GM21528 (cell line): ENCODE data around the gene KLHL30.

Experiments
- ATAC-seq: cut with Tn5 transposase; IDR thresholded peaks from one replicate; pipeline ENCODE4 v1.9.1; 2021; ENCODE audit warnings: mild to moderate bottlenecking, moderate library complexity; ENCODE audit not compliant: unreplicated experiment, low FRiP score

KLHL30 gene, protein sequence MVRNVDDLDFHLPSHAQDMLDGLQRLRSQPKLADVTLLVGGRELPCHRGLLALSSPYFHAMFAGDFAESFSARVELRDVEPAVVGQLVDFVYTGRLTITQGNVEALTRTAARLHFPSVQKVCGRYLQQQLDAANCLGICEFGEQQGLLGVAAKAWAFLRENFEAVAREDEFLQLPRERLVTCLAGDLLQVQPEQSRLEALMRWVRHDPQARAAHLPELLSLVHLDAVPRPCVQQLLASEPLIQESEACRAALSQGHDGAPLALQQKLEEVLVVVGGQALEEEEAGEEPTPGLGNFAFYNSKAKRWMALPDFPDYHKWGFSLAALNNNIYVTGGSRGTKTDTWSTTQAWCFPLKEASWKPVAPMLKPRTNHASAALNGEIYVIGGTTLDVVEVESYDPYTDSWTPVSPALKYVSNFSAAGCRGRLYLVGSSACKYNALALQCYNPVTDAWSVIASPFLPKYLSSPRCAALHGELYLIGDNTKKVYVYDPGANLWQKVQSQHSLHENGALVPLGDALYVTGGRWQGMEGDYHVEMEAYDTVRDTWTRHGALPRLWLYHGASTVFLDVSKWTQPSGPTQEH

DNA sequence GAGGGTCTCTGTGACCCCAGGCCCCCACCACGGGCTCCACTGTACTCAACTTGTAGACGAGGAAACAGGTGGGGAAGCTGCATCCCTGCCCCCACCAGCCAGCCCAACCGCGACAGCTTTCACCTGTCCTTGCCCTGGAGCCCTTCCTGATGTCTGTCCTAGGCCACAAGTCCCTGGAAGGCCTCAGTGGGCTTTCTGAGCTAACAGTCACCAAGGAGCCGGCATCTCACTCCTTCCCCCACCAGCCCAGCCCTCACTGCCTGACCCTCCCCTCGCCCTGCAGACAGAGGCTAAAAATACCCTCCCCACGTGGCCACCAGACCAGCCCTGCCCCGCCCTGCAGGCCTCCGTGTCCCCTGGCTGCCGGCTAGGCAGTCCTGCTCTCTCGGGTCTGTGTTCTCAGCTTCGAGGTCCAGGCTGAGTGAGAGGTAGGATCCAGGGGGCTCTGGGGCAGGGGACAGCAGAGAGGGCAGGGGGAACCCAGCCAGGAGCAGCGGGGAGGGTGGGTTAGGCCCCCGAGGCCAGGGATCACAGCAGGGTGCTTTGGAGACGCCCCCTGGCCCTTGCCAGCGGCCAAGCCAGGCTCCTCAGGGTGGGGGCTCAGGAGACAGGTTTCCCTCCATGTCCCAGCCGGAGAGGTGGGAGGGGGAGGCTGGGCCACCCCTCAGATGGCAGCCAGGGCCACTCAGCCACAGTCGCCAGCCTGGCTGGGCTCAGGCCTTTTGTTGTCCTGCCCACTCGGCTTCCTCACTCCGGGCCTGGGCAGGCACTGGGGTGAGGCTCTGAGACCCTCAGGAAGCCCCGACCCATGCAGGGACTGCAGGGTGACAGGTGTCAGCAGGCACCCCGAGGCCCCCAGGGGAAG, at the start of gene KLHL30:
Gene KLHL30 (plus strand): TSS at position 338 of the 865 bp plus-strand sequence. CDS start 2,087 bp downstream, outside the sequence.
- ATAC-seq = no peak

DNA sequence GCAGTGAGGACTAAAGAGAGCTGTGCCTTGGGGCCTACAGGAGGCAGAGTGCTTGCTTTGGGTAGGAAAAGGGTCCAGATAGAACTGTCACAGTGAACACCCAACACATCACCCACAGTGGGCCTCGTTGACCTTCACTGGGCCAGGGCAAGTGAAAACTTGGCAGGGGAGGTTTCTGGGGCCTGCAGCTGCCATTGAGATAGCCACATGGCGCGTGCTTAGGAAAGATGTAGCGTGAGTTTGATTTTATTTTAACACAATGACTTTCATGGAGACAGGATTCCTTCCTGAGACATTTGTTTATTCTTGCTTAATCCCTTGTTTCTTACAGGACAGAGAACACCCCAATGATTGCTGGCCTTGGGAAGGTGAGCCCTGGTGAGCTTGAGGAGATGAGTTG, 47.6 kb upstream of the KLHL30 start:
- ATAC-seq = no peak

DNA sequence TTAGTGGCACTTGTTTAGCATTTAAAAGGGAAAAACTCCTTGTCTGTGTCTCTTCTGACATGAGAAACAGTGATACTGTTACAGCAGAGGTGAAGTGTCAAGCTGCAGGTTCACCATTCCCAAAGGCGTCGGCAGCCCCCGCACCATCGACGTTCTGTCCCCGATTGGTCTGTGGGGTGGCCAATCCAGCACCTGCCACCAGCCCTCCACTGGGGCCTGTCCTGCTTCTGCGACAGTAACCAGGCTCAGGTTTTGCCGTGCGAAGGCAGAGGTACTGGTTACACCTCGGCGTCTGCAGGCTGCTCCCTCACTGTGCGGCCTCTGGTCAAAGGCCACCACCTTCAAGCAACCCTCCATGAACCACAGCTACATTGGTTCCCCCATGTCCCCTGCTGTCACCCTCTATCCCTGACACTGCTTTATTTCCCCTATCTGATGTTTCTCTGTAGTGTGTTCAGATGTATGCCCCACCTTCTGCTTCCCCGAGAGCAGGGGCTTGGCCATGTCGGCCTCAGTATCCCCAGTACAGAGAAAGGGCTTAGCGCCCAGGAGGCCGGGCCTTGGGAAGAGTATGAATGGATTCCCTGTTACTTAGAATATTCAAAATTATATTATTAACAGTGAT, 46.9 kb upstream of the KLHL30 start:
- ATAC-seq = no peak

DNA sequence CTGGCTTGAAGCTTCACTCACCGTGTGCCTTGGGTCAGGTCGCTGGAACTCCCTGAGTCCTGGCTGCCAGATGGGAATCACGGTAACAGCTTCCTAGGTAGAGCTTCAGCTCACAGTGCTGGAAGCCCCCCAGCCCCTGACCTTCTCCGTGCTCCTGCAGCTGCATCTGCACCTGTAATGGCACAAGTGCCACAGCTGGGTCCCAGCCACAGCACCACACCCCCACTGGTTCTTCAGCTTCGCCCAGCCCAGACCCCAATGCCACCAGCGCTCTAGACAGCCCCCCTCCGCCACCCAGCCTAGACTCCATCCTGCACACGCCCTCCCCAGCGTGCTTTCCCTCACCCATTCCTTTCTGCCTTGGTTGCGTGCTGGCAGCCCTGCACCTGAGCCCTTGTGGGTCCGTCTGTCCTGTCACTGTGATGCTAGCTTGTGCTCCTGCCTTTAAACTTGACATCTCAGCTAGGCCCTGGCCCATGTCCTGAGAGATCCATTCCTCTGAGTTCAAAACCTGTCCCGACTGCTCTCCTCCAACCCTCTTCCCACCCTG, 45.9 kb upstream of the KLHL30 start:
- ATAC-seq = no peak

DNA sequence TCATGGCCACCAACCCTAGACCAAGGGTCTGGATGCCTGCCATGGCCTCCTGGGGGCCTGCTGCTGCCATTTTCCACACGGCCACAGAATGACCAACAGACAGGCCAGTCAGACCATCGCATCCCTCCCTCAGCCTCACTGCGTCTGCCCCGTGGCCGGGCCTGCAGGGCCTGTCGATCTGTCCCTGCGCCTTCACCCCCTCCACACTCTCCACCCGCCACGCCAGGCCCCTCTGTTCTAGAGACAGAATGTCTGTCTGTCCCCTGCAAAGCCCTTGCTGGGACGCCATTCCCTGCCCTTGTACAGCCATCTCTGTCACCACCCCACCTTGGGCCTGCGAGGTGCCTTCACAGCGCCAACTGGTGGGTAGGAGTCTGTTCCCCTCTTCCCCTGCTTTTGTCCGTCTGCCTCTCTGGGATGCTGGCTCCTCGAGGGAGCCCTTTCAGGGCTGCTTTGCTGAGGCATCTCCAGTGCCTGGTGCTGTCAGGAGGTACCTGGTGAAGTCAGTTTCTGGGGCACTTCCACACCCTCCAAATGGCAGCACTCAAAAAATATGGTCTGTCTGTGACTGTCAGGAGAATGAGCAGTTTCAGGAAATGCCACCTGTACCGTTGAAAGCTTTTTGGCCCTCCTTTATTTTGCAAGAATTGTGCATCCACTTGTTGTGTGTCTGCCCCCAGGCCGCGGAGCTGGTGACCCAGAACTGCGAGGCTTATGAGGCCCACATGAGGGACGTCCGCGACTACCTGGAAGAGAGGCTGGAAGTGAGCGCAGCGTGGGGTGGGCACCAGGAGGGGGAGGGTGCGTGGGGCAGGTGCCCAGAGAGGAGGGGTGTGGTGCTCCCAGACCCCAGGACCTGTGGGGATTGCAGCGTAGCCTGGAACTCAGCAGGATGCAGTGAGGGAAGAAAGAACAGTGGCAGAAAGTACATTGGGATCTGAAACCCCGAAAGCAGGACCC, 45.0 kb upstream of the KLHL30 start:
- no peak for ATAC-seq

DNA sequence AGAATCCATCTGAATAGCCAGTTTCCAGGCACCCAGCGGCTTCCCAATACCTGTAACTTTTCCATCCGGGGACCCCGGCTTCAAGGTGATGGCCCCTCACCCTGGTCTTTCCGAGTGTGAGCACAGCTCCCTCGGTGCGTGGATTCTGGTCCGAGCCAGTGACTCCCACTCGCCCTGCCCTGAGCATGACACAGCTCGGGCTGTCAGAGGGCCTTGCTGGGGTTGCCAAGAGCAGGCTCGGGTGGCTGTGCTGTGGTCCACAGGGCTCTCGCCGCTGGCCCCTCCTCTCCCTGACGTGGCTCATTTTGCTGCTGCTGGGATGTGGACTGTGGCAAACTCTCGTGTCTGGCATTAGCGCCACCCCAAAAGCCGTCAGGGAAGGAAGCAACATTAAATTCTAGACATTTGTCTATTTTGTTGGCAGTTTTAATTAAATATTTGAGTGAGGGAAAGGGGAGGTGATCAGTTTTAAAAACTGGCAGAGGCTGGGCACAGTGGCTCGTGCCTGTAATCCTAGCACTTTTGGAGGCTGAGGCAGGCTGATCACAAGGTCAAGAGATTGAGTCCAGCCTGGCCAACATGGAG, 43.9 kb upstream of the KLHL30 start:
- ATAC-seq = no peak

DNA sequence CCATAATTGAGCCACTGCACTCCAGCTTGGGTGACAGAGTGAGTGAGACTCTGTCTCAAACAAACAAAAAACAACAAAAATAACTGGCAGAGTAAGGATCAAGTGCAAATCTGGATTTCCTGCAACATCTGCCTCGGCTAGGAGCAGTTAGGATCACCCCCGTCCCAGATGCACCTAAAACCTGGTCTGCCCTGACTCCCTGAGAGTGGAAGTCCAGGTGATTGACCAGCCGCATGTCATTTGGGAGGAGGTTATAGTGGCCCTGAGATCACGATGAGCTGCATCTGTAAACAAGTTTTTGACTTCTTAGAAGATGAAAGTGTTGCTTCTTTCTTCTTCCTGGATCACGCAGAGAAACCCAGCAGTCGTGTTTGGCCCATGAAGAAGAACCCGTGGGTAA, 43.3 kb upstream of the KLHL30 start:
- no peak for ATAC-seq

DNA sequence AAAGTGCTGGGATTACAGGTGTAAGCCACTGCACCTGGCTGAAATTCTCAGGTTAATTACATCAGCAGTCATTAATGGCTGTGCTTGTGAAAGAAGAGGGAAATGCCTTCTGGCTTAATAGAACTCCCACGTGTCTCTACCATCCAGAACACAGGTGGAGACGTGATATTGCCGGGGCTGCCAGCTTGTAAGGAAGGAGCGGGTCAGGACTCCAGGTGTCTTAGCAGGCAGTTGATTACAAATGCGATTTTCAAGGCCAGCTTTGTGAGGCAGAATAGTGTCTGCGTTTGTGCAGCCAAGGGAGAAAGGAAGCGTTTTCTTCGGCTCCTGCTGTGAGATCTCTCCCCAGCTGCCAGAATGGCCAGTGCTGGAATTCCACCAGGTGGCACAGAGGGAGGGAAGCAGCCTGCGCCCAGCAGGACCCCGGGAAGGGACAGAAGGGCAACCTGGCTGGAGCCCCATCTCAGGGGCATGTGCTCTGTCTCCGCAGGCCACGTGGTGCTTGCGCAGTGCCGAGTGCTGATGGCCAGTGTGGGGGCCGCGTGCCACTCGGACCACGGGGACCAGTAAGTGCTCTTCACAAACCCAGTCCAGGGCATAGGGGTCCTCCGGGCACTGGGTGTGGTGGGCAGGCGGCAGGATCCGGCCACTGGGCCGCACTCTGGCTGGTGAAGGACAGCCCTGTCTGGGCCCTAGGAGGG, 42.0 kb upstream of the KLHL30 start:
- no peak for ATAC-seq

DNA sequence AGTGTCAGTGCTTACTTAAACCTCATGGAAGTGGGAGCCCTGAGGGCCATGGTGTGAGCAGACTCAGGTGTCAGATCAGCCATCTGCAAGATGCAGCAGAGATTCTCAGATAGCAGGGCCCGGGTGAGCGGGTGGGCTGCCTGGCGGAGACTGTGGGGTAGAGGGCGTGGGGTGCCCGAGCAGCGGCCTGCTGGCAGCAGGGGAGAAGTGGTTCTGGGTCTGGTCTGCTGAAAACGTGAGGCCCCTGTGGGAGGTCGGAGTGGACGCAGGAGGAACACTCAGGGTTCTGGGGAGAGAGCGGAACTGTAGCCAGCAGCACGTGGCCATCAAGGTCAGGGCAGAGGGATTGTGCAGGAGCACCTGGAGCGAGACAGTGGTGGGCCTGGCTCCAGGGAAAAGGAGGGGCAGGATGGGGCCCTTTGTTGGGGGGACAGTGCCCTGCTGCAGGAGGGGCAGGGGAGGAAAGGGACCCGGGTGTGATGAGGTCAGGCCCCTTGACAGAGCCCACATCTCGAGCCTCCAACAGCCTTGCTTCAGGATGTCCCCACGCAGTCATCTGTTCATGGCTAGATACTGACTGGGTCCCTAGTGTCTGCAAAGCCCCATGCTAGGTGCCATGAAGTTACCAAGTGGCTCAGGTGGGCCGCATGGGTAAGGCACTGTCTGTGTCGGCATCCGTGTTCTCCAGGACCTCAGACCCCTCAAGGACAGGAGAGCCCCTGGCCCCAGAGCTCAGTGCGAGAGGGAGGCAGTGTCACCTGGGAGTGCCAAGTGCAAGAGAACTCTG, 41.1 kb upstream of the KLHL30 start:
- ATAC-seq = no peak

DNA sequence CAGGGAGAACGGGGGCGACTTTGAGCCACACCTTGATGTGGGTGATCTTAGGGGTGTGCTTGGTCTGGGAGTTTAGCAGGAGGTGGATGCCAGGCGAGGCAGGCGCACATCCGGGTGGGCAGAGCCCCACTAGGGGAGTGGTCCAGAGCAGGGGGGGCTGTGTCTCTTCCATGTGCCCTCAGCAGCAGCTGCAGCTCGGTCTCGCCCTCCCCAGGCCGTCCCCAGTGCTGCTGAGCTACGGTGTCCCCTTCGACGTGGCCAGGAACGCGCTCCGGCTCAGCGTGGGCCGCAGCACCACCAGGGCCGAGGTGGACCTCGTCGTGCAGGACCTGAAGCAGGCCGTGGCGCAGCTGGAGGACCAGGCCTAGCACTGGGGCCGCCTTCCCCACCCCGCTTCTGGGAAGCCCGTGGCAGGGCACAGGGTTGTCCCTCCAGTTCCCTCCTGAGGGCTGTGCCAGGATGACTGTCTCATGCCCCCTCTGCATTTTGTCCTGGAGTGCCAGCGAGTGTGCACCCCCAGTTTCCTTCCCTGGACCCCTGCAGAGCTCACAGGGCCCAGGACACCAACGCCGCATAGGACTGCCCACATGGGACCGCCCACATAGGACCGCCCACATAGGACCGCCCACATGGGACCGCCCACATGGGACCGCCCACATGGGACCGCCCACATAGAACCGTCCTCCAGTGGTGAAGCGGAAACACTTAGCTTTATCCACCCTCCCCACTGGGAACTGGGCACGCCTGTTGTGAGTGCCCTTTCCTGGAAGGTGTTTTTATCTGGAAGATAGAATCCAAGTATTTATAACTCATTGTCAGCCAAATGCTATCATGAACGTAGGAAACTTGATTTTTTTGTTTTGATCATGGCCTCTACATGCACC, 40.2 kb upstream of the KLHL30 start:
- ATAC-seq = peak; percentile 66

DNA sequence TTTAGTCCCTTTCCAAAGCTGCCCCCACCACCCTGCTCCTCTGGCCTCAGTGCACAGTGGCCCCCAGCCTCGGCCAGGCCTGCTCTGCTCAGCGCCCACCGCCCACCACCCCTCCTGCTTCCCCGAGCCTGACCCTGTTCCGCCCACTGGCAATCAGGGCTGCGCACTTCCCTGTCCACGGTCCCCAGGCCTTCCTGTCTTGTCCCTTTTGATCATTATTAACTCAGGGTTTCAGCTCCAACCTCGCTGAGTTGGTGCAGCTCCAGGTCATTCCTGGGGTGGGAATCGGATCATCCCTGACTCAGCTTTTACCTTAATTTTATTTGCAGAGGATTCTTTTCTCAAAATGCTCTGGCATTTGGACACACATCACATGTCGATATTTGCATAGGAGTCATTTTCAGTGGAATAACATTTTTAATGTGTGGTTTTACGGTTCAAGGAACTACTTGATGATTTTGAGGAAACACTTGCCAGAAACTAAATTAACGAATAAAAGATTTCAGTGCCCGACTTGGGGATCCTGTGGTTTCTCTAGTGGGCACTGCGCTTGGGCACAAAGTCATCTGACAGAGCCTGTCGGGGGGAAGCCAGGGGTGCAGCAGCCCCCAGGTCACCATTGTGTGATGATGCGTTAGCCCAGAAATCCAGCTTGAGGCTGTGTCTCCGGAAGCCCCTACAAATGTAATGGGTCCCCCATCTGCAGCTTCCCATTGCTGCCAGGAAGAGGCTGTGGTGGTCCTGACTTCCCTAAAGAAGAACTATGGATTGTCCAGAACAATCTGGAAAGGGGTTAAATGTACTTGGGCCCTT, 39.4 kb upstream of the KLHL30 start:
- no peak for ATAC-seq

DNA sequence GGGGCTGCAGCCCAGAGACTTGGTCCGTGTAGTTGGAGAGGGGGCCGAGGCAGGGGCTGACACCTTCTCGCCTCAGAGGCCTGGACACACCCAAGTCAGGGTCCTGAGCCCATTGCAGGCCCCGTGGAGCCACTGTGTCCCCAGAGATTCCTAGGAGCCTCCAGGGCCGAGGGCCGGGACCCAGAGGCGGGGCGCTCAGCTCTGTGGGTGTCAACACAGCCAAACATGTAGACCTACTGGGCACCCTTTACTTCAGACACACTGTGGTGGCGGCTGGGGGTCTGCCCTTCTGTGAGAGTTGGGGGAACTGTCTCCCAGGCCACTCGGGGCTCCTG, 38.8 kb upstream of the KLHL30 start:
- no peak for ATAC-seq

DNA sequence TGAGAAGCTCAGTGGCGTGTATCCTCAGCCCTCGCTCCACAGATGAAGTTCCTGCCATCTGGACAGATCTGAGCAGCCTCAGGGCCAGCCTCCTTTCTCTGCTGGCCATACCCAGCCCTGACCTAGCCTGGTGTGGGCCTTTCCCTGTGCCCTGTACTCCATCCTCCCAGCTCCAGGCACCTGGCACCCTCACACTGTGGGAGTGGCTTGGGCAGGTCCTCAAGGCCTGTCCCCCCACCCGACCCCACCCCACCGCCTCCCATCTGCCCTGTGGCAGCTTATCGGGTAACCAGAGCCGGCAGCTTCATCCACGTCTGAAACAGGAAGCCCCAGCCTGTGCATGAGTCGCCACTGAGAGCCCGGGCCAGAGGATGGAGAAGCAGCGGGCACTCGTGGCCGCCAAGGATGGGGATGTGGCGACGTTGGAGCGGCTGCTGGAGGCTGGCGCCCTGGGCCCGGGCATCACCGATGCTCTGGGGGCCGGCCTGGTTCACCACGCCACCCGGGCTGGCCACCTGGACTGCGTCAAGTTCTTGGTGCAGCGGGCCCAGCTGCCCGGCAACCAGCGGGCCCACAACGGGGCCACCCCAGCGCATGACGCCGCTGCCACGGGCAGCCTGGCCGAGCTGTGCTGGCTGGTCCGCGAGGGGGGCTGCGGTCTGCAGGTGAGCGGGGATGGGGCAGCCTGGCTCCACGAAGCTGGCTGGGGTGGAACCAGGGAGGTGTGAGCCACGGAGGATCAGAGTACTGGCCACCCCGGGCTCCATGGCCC, 38.2 kb upstream of the KLHL30 start, which contains the start of gene ESPNL:
Gene ESPNL (plus strand): TSS at position 292 of the 772 bp plus-strand sequence. CDS start 80 bp downstream, at position 372.
- ATAC-seq = no peak

DNA sequence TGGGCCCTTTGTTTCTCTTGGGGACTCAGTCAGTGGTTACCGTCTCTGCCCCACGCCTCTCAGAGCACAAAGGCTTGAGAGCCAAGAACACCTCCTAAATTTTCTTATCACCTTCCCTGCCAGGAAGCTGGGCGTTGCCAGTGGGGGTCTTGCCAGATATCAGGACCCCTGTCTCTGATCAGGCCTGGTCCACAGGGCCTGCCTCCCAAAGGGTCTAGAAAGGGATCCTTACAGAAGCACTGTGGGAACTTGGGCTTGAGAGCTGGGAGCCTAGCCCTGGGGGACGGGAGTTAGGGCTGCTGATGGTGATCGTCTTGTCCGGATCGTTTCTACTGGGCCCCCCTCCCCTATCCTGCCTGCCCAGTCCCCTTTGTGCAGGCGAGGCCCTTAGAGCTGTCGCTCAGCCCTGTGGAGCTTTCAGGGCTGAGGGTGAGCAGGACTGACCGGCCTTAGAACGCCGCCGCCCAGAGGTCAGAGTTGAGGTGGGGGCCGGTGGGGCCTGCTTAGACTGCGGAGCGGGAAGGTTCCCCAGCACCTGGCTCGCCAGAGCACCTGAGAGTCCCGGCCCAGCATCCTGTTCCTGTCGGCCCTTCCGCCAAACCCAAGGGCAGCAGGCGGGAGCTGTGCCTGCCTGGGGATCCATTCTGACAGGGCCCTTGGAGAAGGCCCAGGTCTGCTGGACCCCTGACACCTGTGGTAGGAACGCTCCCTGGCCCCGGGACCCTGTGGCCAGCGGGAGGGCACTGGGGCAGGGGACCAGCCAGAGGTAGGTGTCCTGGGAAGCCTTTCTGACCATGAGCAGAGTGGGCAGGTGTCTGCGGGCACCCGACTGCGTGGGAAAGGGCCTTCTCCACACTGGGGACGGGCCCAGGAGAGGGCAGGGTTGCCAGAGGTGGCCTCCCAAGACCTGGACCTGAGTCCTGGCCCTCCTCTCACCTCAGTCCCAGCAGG, 37.4 kb upstream of the KLHL30 start:
- no peak for ATAC-seq
